Measurements from ENCODE around the gene TIPARP.
A peak's percentile ranks its signal among the peaks of the same experiment; 100 is the strongest.
"Not testable (repeated sequence)": the region's sequence is repeated elsewhere in the genome, so short reads cannot be mapped to it uniquely, and the experiment has no call there.

TIPARP gene

DNA sequence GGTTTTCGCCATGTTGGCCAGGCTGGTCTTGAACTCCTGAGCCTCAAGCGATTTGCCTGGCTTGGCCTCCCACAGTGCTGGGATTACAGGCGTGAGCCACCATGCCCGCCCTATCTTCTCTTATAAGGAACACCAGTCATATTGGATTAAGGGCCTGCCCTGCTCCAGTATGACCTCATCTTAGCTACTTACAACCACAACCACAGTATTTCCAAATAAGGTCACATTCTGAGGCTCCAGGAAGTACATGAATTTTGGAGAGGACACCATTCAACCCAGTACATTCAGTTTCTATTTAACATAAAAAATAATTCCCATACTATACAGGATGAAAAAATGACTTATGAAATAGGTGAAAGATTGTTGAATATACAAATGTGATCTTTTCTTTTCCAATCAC is 37.6 kb downstream of the TIPARP start:
- DNase-seq (ENCODE audit: low read depth, low spot score), result not testable (repeated sequence)

- no peak for DNase-seq (ENCODE audit: low read depth, low spot score)
Measured at GRCh38 chr3:156716105-156716862, 41.9 kb downstream of the TIPARP start.

GRCh38 chr3:156718622-156719306 is 44.4 kb downstream of the TIPARP start:
- DNase-seq (ENCODE audit: low read depth, low spot score), result peak; percentile 37

DNA sequence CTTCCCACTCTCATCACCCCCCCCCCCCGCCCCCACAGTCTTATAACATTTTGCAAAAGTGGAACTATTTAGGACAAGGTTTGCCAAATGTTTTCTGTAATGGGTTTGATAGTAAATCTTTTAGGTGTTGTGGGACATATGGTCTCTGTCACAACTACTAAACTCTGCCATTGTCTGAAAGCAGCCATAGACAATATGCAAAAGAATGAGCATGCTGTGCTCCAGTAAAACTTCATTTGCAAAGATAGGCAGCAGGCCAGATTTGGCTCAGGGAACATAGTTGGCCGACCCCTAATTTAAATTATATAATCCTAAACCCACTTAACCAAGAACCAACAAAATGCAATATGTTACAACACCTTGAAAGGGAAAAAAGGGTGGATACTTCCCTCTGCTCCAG is 46.4 kb downstream of the TIPARP start:
- DNase-seq (ENCODE audit: low read depth, low spot score), result no peak

GRCh38 chr3:156721687-156722618 is 47.6 kb downstream of the TIPARP start:
- DNase-seq (ENCODE audit: low read depth, low spot score), result no peak

- no peak for DNase-seq (ENCODE audit: low read depth, low spot score)
Measured at GRCh38 chr3:156723182-156723619, 48.8 kb downstream of the TIPARP start.

- DNase-seq (ENCODE audit: low read depth, low spot score), result no peak
Measured at GRCh38 chr3:156725682-156726081, 51.3 kb downstream of the TIPARP start.

GRCh38 chr3:156726456-156726855 is 52.1 kb downstream of the TIPARP start:
- DNase-seq (ENCODE audit: low read depth, low spot score), result no peak

- DNase-seq (ENCODE audit: low read depth, low spot score), result no peak
Measured at GRCh38 chr3:156727519-156728205, 53.3 kb downstream of the TIPARP start.

GRCh38 chr3:156728267-156728985 is 54.0 kb downstream of the TIPARP start:
- DNase-seq (ENCODE audit: low read depth, low spot score), result no peak

DNA sequence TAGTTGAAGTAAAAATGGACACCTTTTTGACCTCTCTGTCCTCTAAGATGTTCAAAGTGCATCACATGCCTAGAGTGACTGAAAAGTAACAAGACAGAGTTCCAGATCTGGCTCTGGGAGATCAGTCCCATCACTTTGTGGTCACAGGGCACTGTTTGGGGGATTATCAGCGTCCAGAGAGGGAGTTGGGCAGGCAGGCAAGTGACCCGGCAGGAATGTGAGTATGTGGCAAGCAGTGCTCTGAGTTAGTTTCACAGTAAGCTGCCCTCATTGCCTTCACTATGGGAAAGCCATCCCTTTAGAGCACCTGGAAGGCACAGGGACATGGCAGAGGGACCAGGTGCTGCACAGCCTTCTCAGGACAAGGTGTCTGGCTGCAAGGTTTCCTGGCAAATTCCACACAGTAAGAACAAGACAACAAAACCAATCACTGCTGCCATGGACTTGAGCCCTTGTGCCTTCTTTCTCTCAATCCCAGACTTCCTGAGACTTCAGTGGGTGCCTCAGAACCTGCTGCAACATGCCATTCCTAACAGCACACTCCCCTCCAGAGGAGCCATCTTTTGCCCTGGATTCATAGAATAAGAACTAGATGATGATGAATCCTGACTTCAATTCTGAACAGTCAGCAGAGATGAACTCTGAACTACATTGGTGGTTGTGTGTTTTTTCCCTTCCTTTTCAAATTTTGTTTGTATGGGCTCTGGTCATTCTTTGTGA is 55.2 kb downstream of the TIPARP start:
- DNase-seq (ENCODE audit: low read depth, low spot score), result no peak

DNA sequence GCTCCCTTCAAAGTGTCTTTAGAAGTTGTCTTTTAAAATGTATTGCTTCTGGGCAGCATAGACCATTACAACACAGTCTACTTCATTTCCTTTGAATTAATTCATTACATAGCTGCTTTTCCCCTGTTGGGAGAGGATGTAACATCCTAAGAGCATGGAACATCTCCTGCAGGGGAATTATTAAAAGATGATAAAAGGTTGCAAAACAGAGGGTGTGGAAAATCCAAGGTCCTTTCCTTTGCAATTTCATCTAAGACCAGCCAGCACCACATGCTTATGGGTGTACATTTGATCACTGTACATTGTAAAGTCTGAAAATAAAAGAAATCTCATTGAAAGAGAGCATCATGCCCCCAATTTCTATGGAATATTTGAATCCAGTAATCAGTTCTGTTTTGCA is 57.4 kb downstream of the TIPARP start:
- DNase-seq (ENCODE audit: low read depth, low spot score), result no peak

GRCh38 chr3:156732261-156732660 is 57.9 kb downstream of the TIPARP start:
- DNase-seq (ENCODE audit: low read depth, low spot score), result peak; percentile 22

GRCh38 chr3:156732715-156733421 is 58.5 kb downstream of the TIPARP start:
- DNase-seq (ENCODE audit: low read depth, low spot score), result no peak

- DNase-seq (ENCODE audit: low read depth, low spot score), result peak; percentile 47
Measured at GRCh38 chr3:156734661-156735060, 60.3 kb downstream of the TIPARP start.

DNA sequence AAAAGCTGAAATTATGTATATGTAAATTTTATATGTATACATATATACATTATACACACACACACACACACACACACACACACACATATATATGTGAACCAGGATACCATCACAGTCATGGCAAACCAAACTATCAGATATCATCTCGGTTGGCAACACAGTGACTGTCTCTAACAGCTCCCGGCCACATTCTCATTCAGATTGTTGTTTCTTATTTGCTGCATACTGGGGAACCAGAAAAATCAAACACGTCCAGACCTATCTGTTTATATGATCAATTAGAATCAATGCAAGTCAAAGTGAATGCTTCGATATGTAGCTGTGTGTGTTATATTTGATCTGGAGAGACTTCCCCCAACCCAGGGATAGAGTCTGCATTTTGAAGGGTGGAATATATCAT is 61.1 kb downstream of the TIPARP start:
- no peak for DNase-seq (ENCODE audit: low read depth, low spot score)

- DNase-seq (ENCODE audit: low read depth, low spot score), result not testable (repeated sequence)
Measured at GRCh38 chr3:156737049-156737448, 62.7 kb downstream of the TIPARP start.

DNA sequence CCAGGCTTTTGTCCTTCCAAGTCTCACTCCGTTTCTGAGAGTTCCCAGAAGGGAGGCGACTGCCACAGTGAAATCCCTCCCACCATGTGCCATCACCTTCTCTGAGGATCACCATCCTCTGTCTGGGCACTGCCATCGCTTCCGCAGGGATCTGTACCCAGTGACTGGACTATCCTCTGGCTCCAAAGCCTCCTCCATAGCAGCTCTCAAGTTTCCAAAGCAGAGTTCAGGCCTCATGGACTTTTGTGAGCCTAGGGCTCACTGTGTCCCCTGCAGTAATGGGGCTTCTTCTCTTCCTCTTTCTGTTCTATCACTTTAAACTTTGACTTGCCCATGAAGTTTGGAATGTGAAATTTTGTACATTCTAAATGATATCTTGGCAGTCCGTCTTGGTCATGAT is 63.9 kb downstream of the TIPARP start:
- no peak for DNase-seq (ENCODE audit: low read depth, low spot score)

- no peak for DNase-seq (ENCODE audit: low read depth, low spot score)
Measured at GRCh38 chr3:156739976-156740375, 65.6 kb downstream of the TIPARP start.

Data from astrocyte of the hippocampus (primary cell).